ENCODE measurements around the gene MAFB. TPM values are rescaled to one million over a fixed set of nuclear protein-coding genes. Genes with fewer than 3 reads are reported as not detected.
A peak's percentile ranks its signal among the peaks of the same experiment; 100 is the strongest.

Gene MAFB
- total and polyA plus RNA-seq, 2 donors (not counting 1 experiment from before 2014, with no cell fraction given), result 0.40 to 3.0 TPM

DNA sequence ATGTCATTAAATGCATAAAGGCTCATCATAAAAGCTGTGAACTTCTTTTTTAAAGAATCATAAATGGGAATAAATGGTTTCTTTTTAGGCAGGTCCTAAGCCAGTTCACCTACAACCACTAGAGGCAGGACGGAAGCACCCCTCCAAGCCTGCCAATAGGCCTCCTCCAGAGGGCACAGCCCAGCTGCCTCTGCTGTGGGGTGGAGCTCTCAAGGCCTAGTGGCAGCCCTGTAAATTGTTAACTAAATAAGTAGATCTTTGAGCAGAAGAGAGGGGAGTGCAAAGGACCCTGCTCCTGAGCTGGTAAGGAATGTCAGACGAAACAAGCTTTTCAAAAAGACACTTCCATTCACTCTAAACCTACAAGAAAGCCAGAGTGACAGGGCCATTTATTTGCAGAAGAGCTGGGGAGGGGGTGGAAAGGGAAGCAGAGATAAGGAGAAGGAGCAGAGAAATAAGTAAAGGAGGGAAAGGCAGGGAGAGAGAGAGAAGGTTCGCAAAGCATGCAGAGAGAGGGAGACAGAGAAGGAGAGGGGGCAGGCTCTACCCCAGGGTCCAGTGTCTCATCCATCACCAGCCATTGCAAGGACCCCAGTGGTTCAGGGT lies 18.0 kb upstream of the MAFB start:
- Histone ChIP-seq H3K27ac (ENCODE audit: insufficient read depth, low read length) (no peak overlapping the region), H4K20me1 (ENCODE audit: control insufficient read depth, extremely low read depth, insufficient read depth, low read length) (no peaks in the 10 kb centered on the region), H3K4me2 (ENCODE audit: extremely low read depth, insufficient read depth, low read length) (no peak overlapping the region), H3K79me2 (ENCODE audit: control insufficient read depth, insufficient read depth, low read length) (no peaks in the 10 kb centered on the region), H3K9me3 (ENCODE audit: control insufficient read depth, insufficient read depth, low read depth, low read length) (no peaks in the 10 kb centered on the region), H3K4me3 (replicated peaks in 1 of 4; ENCODE audit: control extremely low read depth in 1 of 4, insufficient read depth in 1 of 4, low read depth in 3 of 4, low read length in 4 of 4) (no peak overlapping the region), H3K9ac (ENCODE audit: insufficient read depth, low read length) (no peak overlapping the region), H3K4me1 (ENCODE audit: control insufficient read depth, extremely low read depth, insufficient read depth, low read length) (no peaks in the 10 kb centered on the region), H3K27me3 (ENCODE audit: control insufficient read depth, insufficient read depth, low read length) (no peaks in the 10 kb centered on the region), H2AFZ (ENCODE audit: low read length) (no peak overlapping the region), H3K36me3 (ENCODE audit: control insufficient read depth, insufficient read depth, low read length) (no peaks in the 10 kb centered on the region)
- TF ChIP-seq EZH2 (IDR thresholded peaks at IDR 0.05; ENCODE audit: low read length, missing control alignments), result no peak
- TF ChIP-seq CTCF (conservative IDR thresholded peaks at IDR 0.05 in 1 of 2, IDR thresholded peaks at IDR 0.05 in 1 of 2; ENCODE audit: low read depth in 1 of 2, low read length in 2 of 2), result peak in 1 of 2 donors; percentile 12
- DNase-seq (ENCODE audit: low read depth in 2 of 2), result no peak

DNA sequence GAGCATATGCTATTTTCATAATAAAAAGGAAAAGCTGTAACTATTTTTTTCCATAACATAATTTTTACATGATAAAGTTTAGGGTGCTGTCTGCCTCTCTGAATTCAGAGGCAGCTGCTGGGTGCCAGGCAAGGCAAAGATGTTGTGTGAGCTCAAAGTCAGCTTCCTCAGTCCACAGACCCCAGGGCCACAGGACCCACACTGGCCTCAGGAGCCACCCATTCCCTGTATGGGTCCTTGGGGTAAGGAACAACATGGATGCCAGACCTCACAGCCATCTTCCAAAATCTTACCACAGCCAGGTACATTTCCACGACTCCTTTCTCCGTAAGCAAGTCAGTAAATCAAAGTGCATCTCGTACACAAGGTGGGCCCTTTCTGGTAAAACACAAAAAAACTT lies 16.4 kb upstream of the MAFB start:
- Histone ChIP-seq H3K27ac (ENCODE audit: insufficient read depth, low read length) (no peak overlapping the region), H3K9me3 (ENCODE audit: control insufficient read depth, insufficient read depth, low read depth, low read length) (no peaks in the 10 kb centered on the region), H3K4me2 (ENCODE audit: extremely low read depth, insufficient read depth, low read length) (no peak overlapping the region), H3K9ac (ENCODE audit: insufficient read depth, low read length) (no peak overlapping the region), H4K20me1 (ENCODE audit: control insufficient read depth, extremely low read depth, insufficient read depth, low read length) (no peaks in the 10 kb centered on the region), H3K27me3 (ENCODE audit: control insufficient read depth, insufficient read depth, low read length) (no peaks in the 10 kb centered on the region), H3K4me3 (replicated peaks in 1 of 4; ENCODE audit: control extremely low read depth in 1 of 4, insufficient read depth in 1 of 4, low read depth in 3 of 4, low read length in 4 of 4) (no peak overlapping the region), H3K36me3 (ENCODE audit: control insufficient read depth, insufficient read depth, low read length) (no peaks in the 10 kb centered on the region), H3K4me1 (ENCODE audit: control insufficient read depth, extremely low read depth, insufficient read depth, low read length) (no peaks in the 10 kb centered on the region), H2AFZ (ENCODE audit: low read length) (no peak overlapping the region), H3K79me2 (ENCODE audit: control insufficient read depth, insufficient read depth, low read length) (no peaks in the 10 kb centered on the region)
- DNase-seq (ENCODE audit: low read depth in 2 of 2), result no peak
- no peak for TF ChIP-seq CTCF (conservative IDR thresholded peaks at IDR 0.05 in 1 of 2, IDR thresholded peaks at IDR 0.05 in 1 of 2; ENCODE audit: low read depth in 1 of 2, low read length in 2 of 2)
- TF ChIP-seq EZH2 (IDR thresholded peaks at IDR 0.05; ENCODE audit: low read length, missing control alignments), result no peak

DNA sequence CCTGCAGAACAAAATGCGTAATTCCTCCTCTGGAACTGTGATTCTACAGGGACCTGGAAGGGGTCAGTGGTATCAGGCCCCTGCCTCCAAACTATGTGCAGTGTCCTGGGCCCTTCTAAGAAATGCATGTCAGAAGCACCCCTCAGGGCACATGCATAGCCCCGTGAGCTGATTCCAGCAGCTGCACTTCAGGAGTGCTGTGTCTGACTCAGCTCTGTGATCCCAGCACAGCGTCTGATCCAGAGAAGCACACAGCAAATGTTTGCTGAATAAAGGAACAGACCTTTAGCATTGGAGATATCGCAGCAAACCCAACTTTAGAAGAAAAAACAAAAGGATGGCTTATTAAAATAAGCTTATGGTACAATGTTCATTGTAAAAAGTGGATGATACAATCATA lies 15.8 kb upstream of the MAFB start:
- no peak for DNase-seq (ENCODE audit: low read depth in 2 of 2)
- H3K27ac ChIP-seq (ENCODE audit: insufficient read depth, low read length), result no peak overlapping the region

More for the DNA sequence above, 15.8 kb upstream of the MAFB start:
- no peak overlapping the region for H2AFZ ChIP-seq (ENCODE audit: low read length)
- H3K4me3 ChIP-seq (replicated peaks in 1 of 4; ENCODE audit: control extremely low read depth in 1 of 4, insufficient read depth in 1 of 4, low read depth in 3 of 4, low read length in 4 of 4), result no peak overlapping the region
- H3K9ac ChIP-seq (ENCODE audit: insufficient read depth, low read length), result no peak overlapping the region
- H3K27me3 ChIP-seq (ENCODE audit: control insufficient read depth, insufficient read depth, low read length), result no peaks in the 10 kb centered on the region
- no peaks in the 10 kb centered on the region for H3K4me1 ChIP-seq (ENCODE audit: control insufficient read depth, extremely low read depth, insufficient read depth, low read length)
- no peaks in the 10 kb centered on the region for H3K79me2 ChIP-seq (ENCODE audit: control insufficient read depth, insufficient read depth, low read length)
- H3K4me2 ChIP-seq (ENCODE audit: extremely low read depth, insufficient read depth, low read length), result no peak overlapping the region
- no peaks in the 10 kb centered on the region for H3K9me3 ChIP-seq (ENCODE audit: control insufficient read depth, insufficient read depth, low read depth, low read length)
- no peaks in the 10 kb centered on the region for H4K20me1 ChIP-seq (ENCODE audit: control insufficient read depth, extremely low read depth, insufficient read depth, low read length)
- H3K36me3 ChIP-seq (ENCODE audit: control insufficient read depth, insufficient read depth, low read length), result no peaks in the 10 kb centered on the region
- no peak for TF ChIP-seq EZH2 (IDR thresholded peaks at IDR 0.05; ENCODE audit: low read length, missing control alignments)
- TF ChIP-seq CTCF (conservative IDR thresholded peaks at IDR 0.05 in 1 of 2, IDR thresholded peaks at IDR 0.05 in 1 of 2; ENCODE audit: low read depth in 1 of 2, low read length in 2 of 2), result no peak

All from fibroblast of lung (primary cell).